Mononuclear cell (primary cell): ENCODE measurements around the gene STUB1. TPM values are rescaled to one million over a fixed set of nuclear protein-coding genes. Genes with fewer than 3 reads are reported as not detected.
"Not testable (repeated sequence)": the region's sequence is repeated elsewhere in the genome, so short reads cannot be mapped to it uniquely, and the experiment has no call there.

Experiments used
- H3K27me3 ChIP-seq: 2 replicates; pipeline ENCODE4 v1.6.0; 2011; ENCODE audit warnings: low read length, control low read depth; ENCODE audit not compliant: insufficient read depth
- H3K4me1 ChIP-seq: 2 replicates; pipeline ENCODE4 v1.5.1; 2011; ENCODE audit warnings: mild to moderate bottlenecking, low read length, control low read depth; ENCODE audit not compliant: insufficient read depth
- H3K4me3 ChIP-seq: 2 replicates; pipeline ENCODE4 v1.5.1; 2011; ENCODE audit warnings: mild to moderate bottlenecking, low read length, moderate library complexity
- H3K9me3 ChIP-seq: 2 replicates; pipeline ENCODE4 v1.5.1; 2011; ENCODE audit warnings: low read depth, mild to moderate bottlenecking, control low read depth, low read length
- total RNA-seq: library from RNA; depleted of rRNA; stranded (reverse); fragments of >200 nt; gene quantifications from one replicate; pipeline ENCODE4 v1.2.3, GENCODE V29; 2012

Gene STUB1
- total RNA-seq, 1 donor: 39.0 TPM

DNA sequence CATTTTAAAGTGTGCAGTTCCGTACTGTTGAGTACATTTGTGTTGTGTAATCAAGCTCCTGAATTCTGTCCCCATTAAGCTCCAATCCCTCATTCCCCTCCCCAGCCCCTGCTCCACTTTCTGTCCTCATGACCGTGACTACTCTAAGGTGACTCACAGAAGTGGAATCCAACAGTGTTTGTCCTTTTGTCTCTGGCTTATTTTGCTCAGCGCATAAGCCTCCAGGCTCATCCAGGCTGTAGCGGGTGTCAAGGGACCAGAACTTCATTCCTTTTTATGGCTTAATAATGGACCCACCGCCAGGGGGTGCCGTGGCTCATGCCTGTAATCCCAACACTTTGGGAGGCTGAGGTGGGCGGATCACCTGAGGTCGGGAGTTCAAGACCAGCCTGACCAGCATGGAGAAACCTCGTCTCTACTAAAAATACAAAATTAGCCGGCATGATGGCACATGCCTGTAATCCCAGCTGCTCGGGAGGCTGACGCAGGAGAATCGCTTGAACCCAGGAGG lies 32.6 kb downstream of the STUB1 start:
- peaks cover 14% of the 10 kb centered on the region for H3K27me3 ChIP-seq
- not testable (repeated sequence) for H3K4me3 ChIP-seq, H3K9me3 ChIP-seq
- peaks cover 23% of the 10 kb centered on the region for H3K4me1 ChIP-seq

DNA sequence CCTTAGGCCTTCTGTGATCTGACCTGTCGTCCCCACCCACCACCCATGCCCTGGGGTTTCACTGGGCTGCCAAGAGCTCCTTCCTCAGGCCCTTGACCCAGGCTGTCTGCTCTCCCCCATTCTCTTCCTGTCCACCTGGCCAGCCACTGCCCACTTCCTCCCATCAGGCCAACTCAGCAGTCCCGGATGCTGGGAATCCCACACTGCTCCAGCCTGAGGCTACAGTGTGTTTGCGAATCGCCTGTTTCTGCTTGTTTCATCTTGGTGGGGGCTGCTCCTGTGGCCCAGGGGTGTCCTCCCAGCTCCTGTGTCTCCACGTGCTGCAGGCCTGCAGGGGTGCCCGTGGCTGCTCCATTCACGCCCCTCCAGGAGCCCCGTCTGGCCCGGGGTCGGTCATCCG lies 33.9 kb downstream of the STUB1 start:
- Histone ChIP-seq H3K9me3 (no peaks in the 10 kb centered on the region), H3K27me3 (peaks cover 14% of the 10 kb centered on the region), H3K4me3 (no peak overlapping the region), H3K4me1 (peaks cover 25% of the 10 kb centered on the region)

DNA sequence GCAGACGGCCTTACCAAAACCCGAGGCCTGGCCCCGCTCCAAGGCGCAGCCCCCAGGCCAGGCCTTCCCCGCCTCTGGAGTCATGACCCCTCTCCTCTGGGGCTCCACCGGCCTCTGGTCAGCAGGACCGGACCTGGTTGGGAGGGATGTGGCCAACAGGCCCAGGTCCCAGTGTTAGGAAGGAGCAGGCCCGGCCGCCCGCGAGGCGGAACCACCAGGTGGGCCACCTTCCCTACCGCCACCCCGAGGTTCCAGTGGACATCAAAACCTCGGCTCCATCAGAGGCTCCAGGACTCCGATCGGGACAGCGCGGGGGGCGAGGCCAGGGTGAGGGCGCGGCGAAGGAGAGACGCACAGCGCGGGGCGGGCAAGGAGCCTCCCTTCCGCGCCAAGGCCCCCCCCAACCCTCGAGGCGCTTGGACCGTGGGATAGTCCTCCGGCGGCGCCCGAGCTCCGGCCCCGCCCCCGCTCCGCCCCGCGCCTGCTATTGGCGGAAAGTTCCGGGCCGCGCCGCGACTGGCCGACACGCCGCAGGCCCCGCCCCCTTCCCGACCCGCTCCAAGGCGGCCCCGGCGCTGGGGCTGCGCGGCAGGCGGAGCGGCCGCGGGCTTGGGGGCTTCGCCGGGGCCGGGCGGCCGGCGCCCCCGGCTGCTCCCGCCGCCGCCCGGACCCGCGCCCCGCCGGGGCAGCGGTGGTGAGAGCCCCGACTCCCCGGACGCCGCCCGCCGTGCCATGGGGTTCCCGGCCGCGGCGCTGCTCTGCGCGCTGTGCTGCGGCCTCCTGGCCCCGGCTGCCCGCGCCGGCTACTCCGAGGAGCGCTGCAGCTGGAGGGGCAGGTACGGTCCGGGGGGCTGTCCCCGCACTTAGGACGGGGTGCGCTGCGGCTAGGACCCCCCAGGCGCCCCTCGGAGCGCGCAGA lies 34.6 kb downstream of the STUB1 start, which contains the start of gene METRN:
Gene METRN, plus strand, starts transcription at position 561 of the 919 bp plus-strand sequence. Its CDS starts 172 bp downstream, at position 733.
- Histone ChIP-seq H3K27me3 (peaks cover 10% of the 10 kb centered on the region), H3K4me3 (peak within 1 kb of the TSS; percentile 27), H3K4me1 (peaks cover 32% of the 10 kb centered on the region), H3K9me3 (no peaks in the 10 kb centered on the region)

DNA sequence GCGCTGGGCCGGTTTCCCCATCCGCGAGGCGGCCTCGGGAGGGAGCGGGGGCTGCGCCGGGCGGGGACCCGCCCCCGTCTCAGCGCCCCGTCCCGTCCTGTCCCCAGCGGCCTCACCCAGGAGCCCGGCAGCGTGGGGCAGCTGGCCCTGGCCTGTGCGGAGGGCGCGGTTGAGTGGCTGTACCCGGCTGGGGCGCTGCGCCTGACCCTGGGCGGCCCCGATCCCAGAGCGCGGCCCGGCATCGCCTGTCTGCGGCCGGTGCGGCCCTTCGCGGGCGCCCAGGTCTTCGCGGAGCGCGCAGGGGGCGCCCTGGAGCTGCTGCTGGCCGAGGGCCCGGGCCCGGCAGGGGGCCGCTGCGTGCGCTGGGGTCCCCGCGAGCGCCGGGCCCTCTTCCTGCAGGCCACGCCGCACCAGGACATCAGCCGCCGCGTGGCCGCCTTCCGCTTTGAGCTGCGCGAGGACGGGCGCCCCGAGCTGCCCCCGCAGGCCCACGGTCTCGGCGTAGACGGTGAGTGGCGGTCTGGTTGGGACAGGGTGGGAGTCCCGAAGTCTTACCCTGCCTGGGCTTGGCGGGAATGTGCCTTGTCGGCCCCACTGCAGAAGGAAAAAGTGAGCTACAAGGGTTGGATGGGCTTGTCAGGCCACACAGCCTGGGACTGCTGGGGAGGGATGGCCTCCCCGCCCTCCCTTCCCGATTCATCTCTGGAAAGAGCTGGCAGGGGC lies 35.4 kb downstream of the STUB1 start:
- H3K4me1 ChIP-seq: peaks cover 40% of the 10 kb centered on the region
- no peaks in the 10 kb centered on the region for H3K9me3 ChIP-seq
- peak overlapping the region; percentile 27 for H3K4me3 ChIP-seq
- peaks cover 9% of the 10 kb centered on the region for H3K27me3 ChIP-seq

DNA sequence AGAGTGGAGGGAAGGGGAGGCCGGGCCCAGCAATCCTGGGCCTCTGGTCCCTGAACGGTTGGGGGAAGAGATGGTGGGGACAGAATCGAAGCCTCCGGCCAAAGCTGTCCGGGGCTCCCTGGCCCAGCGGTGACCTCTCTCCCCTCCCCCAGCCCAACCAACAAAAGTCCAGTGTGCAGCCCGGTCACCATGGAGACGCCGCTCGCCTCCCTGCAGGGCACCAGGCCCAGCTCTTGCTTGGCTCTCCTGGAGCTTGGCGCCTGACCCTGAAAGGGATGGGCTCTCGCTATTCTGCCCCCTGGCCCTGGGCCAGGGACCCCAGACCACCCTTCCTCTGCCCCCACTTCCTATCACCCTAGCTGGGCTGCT lies 36.0 kb downstream of the STUB1 start:
- Histone ChIP-seq H3K4me3 (no peak overlapping the region), H3K4me1 (peaks cover 41% of the 10 kb centered on the region), H3K9me3 (no peaks in the 10 kb centered on the region), H3K27me3 (peaks cover 9% of the 10 kb centered on the region)

DNA sequence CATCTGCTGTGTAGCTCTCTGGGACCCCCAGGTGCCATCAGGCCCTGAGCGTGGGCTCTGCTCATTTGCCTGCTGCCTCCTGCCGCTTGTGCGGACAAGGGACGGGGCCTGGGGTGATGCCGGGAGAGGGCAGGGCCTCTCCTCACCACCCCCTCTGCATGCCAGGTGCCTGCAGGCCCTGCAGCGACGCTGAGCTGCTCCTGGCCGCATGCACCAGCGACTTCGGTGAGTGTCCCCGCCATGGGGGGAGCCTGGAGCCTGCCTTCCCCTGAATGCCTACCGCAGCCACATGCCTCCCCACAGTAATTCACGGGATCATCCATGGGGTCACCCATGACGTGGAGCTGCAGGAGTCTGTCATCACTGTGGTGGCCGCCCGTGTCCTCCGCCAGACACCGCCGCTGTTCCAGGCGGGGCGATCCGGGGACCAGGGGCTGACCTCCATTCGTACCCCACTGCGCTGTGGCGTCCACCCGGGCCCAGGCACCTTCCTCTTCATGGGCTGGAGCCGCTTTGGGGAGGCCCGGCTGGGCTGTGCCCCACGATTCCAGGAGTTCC lies 36.6 kb downstream of the STUB1 start:
- Histone ChIP-seq H3K4me3 (no peak overlapping the region), H3K9me3 (no peaks in the 10 kb centered on the region), H3K27me3 (peaks cover 9% of the 10 kb centered on the region), H3K4me1 (peaks cover 43% of the 10 kb centered on the region)

DNA sequence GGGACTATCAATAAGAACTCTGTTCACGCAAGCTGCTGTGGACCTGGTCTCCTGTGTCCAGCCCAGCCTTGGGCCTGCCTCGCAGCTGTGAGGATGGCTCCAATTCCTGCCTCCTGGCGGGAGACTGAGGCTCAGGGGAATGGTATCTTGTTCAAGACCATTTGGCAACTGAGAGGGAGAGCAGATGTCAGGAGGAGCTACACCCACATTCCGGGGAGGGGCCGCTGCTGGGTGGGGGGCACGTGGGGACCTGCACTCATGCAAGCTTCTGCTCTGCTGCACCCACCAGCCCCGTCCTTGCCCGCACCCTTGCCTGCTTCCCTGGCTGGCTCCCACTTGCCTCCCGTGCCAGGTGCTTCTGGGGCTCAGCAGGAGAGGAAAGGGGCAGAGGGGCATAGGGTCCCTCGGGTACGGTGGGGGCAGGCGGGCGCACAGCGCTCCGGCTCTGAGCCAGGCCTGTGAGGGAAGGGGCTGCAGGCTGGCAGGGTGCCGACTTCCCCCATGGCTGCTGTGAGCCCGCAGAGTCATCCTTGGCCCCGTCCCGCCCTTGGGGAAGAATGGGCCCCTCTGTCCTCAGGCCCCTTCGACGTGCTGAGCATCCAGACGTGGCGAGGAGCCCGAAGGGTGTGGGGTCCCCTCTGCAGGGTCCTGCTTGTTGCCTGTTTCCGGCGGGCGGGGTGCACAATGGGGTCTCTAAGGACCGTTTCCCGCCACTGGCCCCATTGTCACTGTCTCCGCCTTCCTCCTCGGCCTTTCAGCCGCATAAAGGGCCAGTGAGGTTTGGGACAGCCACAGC lies 37.4 kb downstream of the STUB1 start:
- Histone ChIP-seq H3K9me3 (no peaks in the 10 kb centered on the region), H3K27me3 (peaks cover 9% of the 10 kb centered on the region), H3K4me3 (no peak overlapping the region), H3K4me1 (peaks cover 45% of the 10 kb centered on the region)

DNA sequence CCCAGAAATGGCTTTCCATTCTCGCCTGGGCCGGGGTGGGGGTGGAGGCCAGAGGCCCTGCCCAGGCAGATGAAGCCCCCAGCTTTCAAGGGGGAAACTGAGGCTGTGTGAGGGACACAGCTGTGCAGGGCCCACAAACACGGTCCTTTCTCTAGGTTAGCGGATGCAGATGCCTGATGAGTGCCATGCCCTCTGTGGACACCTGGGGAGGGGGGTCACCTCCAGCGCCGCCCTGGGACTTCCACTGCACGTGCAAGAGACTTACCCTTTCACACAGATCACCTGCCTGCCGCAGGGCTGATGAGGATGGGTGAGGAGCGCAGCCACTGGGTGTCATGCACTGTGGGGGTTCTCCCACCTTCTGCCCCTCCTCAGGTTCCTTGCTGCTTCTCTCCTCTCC lies 38.2 kb downstream of the STUB1 start:
- peaks cover 45% of the 10 kb centered on the region for H3K4me1 ChIP-seq
- H3K9me3 ChIP-seq: no peaks in the 10 kb centered on the region
- H3K4me3 ChIP-seq: no peak overlapping the region
- H3K27me3 ChIP-seq: peaks cover 9% of the 10 kb centered on the region

DNA sequence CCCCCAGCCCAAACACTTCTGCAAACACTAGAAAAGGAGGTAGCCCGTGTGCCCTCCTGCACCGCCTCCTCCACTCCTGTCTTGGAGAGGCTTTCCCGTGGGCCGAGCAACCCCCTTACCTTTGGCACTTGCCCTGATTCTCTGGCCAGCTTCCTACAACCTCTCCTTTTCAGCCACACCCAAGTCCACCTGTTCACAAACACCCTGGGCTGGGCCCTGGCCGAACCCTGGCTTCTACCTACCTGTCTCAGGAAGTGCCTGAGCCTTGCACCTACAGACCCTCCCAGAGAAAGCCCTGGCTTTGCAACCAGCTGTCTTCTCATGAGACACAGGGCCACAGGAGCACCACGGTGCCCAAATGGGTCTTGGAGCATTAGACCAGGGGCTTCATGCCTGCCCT lies 38.7 kb downstream of the STUB1 start:
- no peak overlapping the region for H3K4me3 ChIP-seq
- H3K4me1 ChIP-seq: peaks cover 45% of the 10 kb centered on the region
- no peaks in the 10 kb centered on the region for H3K9me3 ChIP-seq
- peaks cover 9% of the 10 kb centered on the region for H3K27me3 ChIP-seq

DNA sequence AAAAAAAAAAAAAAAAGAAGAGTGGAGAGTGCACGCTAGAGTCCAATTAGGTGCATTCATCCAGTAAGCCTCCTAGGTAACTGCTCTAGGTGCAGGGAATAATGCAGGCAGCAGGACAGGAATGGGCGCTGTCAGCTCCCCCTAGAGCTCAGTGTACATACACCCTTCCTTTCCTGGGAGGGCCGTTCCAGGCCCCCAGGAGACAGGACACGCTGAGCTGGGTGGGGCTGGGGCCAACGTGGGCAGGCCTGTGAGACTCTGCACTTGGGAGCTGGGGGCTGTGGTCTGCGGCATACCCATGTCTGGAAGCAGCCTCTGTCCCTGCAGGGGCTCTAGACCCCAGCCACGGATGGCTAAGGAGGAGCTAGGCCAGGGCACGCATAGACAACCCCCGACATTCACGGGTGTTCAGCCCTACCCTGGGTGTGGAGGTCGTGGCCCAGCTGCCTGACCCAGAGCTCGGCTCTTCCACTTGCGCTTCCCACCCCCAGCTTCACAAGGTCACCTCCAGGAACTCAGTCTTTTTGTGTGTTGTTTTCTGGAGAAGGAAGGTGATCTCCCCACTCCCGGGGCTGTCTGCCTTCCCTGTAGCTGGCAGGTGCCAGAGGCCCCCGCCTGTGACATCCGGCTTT lies 39.7 kb downstream of the STUB1 start:
- peak overlapping the region; percentile 56 for H3K4me3 ChIP-seq
- no peaks in the 10 kb centered on the region for H3K9me3 ChIP-seq
- peaks cover 40% of the 10 kb centered on the region for H3K4me1 ChIP-seq
- peaks cover 9% of the 10 kb centered on the region for H3K27me3 ChIP-seq

DNA sequence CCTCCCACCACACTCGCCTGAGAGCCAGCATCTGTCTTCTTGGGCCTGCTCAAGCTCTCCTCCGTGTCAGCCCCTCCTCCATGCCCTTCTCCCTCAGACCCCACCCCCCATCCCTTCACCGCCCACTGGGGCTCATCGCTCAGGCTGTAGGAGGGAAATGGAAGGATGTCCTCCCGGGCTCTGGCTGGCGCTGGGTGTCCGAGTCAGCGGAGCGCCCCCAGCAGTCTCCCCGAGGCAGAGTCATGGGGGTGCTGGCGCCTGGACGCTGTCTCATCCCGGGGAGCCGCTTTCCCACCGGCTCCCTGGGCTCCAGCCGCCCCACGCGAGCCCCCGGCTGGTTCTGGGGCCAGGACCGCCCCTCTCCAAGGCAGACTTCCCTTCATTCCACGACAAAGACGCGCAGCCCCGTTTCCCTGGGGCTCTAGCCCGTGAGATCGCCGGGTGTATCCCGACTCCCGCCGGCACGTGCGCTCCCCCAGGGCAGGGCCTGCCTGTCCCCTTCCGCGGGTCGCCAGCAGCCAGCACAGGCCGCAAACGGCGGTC lies 40.3 kb downstream of the STUB1 start:
- H3K27me3 ChIP-seq: peaks cover 9% of the 10 kb centered on the region
- H3K4me3 ChIP-seq: peak overlapping the region; percentile 56
- H3K9me3 ChIP-seq: no peaks in the 10 kb centered on the region
- H3K4me1 ChIP-seq: peaks cover 36% of the 10 kb centered on the region

DNA sequence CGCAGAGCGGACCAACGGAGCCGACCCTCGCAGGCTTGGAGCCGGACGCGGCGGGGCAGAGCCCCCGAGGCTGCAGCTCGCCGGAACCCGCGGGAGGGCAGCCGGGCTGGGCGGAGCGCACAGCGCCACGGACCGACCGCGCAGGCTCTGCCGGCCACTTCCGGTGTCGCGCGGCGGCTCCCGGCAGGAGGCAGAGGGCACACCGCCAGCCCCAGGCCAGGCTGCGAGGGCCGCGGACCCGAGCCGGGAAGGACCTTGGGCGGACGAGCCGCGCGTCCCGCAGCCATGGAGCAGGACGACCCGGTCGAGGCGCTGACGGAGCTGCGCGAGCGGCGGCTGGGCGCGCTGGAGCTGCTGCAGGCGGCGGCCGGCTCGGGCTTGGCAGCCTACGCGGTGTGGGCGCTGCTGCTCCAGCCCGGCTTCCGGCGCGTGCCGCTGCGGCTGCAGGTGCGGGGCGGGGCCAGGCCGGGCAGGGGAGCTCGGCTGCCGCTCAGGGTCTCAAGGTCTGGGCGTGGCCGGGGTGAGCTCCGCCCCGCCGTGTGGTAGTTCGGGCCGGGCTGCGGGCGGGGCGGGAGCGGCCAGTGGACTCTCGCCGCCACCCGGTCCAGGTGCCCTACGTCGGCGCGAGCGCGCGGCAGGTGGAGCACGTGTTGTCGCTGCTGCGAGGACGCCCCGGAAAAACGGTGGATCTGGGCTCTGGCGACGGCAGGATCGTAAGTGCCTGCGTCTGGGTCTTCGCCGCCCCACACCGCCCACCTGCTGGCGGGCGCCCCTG lies 41.0 kb downstream of the STUB1 start, which contains the start of gene ANTKMT:
Gene ANTKMT, plus strand, starts transcription at position 157 of the 775 bp plus-strand sequence. Its CDS starts 129 bp downstream, at position 286.
- H3K27me3 ChIP-seq: peaks cover 9% of the 10 kb centered on the region
- H3K4me3 ChIP-seq: peak within 1 kb of the TSS; percentile 56
- H3K9me3 ChIP-seq: no peaks in the 10 kb centered on the region
- peaks cover 30% of the 10 kb centered on the region for H3K4me1 ChIP-seq
